NCI-H128 (cell line): ENCODE data around the gene HSDL1.
A peak's percentile ranks its signal among the peaks of the same experiment; 100 is the strongest.

ENCODE experiments used
- DNase-seq: peaks from one replicate; lab custom pipeline; 2025; ENCODE audit not compliant: unreplicated experiment; lab: John Stamatoyannopoulos, UW

HSDL1 gene

DNA sequence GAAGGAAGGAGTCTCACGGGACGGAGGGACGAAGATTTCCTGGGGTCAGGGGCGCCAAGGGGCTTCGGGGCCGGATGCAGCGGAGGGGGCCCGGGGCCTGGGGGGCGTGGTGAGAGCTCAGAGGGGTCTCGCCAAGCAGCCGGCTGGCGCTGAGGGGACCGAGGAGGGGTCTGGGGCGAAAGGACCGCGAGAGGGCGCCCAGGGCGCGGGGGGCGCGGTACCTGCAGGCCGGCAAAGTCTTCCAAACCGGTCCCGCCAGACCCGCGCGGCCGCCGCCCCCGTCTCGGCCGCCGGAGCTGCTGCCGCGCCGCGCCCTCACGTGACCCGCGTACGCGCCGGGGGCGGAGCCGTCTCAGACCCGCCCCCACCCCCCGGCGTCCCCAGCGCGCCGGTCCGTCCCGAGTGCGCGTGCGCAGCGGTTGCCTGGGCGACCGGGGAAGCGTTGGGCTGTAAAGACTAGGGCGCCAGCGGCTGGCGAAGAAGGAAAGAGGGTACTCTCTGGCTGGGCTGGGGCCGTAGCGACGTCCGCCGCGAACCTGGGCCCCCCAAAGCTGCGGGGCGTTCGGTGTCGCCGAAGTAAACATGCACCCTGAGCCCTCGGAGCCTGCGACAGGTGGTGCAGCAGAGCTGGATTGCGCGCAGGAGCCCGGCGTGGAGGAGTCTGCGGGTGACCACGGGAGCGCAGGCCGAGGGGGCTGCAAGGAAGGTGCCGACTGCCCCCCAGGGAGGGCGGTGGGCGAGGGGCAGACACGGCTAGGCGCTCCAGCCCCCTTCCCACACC lies at the start of gene HSDL1, which contains the start of gene DNAAF1:
Gene HSDL1 (minus strand): TSS at position 319 of the 781 bp plus-strand sequence. CDS start 13,856 bp downstream, outside the sequence.
Gene DNAAF1 (plus strand): TSS at position 450 of the 781 bp plus-strand sequence. CDS start 133 bp downstream, at position 583.
- DNase-seq = peak; percentile 68

DNA sequence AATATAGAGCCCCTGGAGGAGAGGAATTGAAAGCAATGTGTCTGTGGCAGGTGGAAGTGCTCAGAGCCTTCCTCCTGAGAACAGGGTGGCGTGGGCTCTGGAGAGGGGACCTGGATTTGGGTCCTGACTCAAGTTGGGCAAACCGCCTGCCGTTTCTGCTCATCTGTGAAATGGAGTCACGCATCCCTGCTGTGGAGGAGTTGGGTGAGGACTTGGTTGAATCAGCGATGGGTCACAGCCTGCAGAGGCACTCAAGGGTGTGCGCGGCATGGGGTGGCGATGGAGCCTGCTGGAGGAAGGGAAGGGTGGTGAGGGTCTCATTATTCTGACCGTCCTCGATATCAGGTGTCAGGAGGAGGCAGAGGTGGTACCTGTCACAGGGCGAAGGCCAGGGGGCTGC lies 49.0 kb upstream of the HSDL1 start:
- DNase-seq = no peak

DNA sequence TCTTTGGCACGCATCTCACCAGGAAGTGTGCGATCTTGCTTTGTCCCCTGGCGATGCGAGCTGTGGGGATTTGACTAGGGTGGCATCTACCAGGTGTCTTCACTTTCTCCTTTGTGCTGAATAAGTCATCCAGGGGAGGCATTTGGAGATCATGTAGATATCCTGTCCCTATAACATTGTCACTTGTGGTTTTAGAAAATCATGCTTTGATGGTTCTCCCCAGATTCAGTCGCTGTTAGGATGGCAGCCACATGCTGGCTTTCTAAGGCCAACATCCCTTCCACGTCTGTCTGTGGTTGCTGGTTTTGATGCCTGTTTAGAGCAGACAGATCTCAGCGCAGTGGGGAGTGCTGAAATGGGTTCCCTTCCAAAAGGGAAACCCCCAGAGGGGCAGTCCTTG lies 48.5 kb upstream of the HSDL1 start:
- no peak for DNase-seq

DNA sequence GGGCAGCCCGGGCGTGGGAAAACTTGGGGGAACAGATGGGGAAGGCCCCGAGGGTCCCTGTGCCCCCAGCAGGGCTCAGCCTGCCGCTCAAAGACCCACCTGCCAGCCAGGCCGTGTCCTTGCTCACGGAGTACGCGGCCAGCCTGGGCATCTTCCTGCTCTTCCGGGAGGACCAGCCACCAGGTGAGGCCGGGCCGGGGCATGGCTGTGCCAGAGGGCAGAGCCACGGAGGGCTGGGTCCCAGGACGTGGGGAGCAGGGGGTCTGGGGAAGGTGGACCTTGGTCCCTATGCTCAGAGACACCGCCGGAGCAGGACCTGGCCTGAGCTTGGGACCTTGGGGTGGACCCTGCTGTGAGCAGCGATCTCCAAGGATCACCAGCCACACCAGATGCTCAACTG lies 46.5 kb upstream of the HSDL1 start:
- DNase-seq = no peak

DNA sequence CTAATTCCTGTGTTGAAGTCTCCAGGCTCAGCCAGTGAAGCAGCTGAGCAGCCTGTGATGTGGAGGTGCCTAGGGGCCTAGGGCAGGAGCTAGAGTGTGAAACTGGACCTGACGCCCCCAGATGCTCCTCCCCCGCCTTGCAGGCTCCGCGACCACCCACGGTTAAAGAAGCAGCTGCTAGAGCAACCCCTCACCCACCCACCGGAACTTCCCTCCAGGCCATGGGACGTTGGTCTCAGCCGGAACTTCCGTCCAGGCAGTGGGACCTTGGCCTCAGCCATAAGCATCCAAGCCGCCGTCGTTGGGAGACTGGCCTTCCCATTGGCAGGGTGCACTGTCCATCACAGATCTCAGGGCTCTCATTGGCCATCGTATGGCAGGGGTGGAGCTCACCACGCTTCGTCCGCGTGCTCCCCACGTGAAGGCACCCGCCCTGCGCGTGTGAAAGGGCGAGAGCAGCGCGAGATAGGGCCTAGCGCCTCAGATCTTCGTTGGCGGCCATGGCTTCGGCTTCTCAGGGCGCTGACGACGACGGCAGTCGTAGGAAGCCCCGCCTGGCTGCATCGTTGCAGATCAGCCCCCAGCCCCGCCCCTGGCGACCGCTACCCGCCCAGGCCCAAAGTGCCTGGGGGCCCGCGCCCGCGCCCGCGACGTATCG lies 45.9 kb upstream of the HSDL1 start, which contains the start of gene ADAD2:
Gene ADAD2 (plus strand): TSS at position 427 of the 658 bp plus-strand sequence. CDS start 74 bp downstream, at position 501.
- no peak for DNase-seq

DNA sequence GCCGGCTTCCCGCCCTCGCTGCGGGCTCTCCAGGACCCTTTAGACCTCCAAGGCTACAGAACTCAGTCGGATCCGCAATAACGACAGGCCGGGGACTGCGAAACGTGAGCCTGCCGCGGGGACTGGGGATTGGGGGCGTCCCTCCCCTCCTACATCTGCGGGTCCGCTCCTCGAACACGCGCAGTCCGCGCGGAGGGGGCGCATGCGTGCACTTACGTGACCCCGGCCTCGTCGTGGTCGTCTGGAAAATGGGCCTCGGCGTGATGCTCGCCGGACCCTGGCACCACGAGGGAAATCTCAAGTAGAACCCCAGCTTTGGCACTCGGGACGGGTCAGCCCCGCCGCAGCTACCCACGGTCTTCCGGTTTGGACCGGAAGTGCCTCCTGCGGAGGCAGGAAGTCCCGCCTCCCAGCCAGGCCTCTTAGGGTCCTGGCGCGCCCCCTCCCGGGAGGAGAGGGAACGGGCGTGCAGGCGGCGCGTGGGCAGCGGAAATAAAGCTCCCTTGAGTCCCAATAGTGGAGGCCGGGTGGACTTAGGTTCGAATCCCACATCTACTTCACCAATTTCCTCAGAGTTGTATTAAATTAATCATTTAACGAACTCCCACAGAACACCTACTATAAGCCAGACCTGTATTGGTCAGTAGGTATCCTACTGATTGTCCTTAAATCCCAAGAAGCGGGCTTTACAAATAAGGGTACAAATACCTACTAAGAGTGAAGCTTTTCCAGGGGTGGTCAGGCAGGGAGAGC lies 41.9 kb upstream of the HSDL1 start, which contains the start of gene TAF1C:
Gene TAF1C (minus strand): TSS at position 373 of the 753 bp plus-strand sequence. CDS start 2,069 bp downstream, outside the sequence.
- DNase-seq = peak; percentile 62

DNA sequence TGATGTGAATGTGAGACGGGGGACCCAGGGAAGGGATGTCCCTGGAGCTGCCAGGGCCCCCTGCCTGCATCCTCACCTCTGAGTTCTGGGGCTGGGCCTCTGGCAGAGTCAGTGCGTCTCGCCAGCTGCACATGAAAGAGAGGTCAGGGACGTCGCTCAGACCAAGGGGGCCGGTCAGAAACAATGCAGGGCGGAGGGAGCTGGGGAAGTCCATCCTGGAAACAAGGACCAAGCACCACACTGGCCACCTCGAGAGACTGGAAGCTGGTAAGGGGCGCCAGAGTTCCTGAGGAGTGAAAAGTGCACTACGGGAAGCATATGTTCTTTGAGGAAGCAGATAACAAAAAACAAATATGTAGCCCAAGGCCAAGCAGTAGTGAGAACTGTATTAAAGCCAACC lies 39.8 kb upstream of the HSDL1 start:
- no peak for DNase-seq

DNA sequence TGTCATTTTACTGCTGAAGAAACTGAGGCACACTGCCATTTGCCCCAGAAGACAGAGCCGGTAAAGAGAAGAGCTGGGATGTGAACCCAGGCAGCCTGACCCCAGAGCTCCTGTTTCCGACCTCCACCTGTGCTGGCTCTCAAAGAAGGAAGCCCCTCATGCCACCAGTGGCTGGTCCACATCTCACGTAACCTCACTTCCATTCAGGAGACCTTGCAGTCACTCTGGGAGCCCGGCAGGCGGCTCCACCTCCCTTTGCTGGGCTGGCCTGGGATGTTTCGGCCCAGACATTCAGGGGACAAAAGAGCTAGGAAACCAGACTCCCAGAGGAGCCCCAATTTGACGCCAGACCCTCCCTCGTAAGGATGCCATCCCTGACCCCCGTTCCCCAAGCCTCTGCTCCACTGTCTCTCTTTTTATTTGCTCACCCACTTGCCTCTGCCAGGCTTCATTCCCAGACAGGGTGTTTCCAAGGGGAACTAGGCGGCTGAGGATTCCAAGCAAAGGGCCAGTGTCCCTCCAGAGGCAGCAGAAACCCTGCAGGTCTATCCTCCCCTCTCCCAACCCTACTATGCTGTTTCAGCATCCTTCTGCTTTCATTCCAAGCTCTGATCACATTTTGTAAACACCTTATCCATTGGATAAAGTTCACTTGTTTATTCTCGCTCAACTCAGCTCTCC lies 39.1 kb upstream of the HSDL1 start:
- DNase-seq = no peak

DNA sequence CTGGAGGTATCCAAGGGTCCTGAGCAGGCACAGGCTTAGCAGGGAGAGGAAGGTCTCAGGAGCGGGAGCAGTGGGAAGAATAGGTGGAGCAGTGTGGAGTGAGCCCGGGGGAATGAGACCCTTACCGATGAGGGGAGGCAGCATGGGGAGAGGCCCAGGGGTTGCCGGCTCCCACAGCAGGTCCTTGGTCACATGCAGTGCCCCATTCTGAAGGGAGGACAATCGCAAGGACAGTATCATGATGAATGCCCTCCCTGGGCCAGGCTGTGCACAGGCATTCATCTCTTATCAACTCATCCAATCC lies 38.5 kb upstream of the HSDL1 start:
- DNase-seq = no peak

DNA sequence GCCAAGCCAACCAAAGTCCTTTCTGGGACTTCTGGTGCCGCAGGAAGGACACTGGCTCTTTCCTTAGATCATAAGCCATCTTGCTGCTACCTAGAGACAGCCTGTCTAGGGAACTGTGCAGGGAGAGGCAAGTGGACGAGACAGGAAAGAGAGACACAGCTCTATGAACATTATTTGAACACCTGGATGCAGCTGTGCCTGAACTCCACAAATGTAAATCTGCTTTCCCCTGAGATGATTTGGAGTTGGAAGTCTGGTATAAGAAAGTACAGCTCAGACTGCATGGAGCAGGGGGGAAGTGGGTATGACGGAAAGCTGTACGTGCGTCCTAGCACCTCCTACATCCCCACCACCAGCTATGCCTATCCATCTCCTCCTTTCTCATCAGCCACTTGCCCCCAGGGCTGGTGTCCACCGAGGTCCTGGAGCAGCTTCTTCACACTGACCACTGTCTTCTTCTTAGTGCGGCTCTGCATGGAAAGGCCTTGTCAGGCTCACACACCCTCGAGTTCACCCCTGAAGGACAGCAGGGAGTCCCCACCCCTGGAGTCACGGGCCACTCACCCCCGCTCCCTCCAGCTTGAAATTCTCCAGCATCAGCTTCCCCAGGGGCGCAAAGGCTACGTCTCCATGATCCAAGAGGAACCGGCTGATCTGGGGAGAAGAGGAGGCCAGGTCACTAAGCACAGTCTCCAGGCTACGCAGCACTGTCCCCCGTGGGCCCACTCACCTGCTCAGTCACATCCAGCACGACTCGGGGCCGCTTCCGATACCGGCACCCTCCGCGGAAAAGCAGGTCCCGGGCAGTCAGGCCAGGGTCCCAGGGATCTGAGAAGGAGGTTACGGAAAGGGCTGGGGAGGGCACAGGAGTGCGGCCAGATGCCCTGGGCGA lies 37.9 kb upstream of the HSDL1 start:
- DNase-seq = no peak

DNA sequence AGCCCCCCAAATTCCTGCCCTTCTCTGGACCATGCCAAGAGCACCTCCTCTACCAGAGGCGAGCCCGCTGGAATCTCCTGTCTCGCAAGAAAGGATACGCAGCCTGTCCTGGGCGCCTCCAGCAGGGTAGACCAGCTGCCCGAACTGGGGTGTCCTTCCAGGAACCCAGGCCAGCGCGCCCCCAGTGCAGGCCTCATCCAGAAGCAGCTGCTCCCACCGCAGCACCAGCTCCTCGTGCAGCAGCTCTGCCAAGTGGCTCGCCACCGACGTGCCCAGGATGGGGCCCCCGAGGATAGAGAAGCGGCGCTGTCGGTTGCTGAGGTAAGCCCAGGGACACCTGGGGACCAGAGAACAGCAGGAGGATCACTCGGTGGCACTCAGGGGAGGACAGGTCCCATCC lies 37.1 kb upstream of the HSDL1 start:
- no peak for DNase-seq

DNA sequence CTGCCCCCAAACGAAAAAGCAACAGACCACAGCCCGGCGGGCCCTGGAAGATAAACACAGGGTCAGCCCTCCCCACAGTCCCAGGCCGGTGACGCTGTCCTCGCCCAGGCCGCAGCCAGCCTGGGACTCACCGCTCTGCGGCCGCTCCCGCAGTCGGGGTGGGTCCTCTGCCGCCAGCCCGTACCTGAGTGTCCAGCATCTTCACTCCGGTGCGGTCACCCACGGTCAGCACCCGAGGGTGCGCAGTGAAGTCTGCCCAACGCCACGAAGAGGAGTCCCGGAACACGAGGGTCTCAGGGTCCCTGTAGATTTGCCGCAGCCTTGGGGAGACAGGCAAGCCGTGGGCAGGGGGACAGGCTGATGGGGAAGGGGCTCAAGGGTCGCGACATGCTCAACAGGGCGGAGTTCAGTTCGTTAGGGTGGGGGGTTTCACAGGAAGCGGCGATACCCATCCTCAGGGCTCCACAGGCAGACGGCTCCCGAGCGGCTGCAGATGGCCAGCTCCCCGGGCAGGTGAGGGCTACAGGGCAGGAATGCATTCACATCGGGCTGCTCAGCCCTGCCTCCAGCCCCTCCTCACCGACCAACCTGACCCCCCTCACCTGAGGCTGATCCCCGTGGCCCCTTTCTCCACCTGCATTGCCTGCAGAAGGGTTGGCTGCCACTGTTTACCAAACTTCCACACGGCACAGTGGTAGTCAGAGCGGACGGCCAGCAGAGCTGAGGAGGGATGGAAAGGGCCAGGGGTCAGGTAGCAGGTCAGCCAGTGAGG lies 36.4 kb upstream of the HSDL1 start:
- no peak for DNase-seq

DNA sequence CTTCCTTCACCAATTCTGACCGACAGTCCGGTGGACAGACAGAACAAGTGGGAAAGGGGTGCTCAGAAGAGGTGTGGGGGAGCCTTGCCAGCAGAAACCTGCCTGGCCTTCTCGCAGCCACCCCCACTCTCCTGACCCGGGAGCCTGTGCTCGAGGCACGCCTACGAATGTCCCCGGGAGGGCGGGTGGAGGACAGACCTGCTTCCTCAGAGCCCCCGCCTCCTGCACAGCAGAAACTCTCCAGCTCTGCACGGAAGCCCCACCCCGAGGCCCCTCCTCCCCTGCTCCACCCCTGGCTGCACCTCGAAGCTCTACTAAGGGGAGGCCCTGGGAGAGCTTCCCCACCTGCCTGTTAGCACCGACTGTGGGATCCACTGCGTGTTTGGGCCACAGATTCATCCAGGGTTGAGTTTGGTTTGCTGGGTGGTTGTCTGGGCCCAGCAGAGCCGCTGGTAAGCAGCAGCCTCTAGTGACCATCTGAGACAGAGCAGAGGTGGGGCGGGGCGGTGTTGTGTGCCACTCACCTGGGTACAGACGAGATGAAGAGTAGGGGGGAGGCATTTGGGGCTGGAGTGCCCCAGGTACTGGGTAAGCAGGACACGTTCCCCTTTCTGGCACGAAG lies 35.7 kb upstream of the HSDL1 start:
- no peak for DNase-seq

DNA sequence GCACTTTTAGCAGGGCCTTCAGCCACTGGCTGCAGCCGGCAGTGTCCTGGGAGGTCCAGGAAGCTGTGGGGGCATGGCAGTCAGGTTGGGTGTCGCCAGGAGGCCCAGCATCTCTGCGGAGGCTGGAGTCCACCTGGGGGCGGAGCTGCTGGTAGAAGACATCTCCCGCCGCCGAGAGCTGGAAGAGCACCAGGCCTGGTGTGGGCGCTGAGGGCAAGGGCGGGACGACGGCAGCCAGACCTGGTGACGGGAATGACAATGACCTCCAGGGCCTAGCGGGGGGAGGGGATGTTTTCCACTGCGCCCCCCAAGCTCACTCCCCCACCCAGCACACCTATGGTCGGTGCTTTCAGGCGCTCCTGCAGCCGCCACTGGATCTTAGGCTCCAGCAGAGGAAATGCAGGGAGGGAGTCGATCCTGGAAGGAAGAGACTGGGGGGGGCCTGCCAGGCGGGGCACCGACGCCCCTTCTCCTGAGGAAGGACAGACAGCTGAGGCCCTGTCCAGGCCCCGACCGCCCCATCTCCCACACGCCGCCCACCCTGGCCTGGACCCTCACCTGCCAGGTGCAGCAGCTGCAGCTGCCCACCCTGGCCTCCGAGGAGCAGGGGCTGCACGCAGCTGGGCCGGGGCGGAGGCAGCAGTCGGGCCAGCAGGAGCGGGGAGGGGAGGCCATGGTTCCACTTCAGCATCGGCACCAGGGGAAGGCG lies 34.8 kb upstream of the HSDL1 start:
- DNase-seq = no peak

DNA sequence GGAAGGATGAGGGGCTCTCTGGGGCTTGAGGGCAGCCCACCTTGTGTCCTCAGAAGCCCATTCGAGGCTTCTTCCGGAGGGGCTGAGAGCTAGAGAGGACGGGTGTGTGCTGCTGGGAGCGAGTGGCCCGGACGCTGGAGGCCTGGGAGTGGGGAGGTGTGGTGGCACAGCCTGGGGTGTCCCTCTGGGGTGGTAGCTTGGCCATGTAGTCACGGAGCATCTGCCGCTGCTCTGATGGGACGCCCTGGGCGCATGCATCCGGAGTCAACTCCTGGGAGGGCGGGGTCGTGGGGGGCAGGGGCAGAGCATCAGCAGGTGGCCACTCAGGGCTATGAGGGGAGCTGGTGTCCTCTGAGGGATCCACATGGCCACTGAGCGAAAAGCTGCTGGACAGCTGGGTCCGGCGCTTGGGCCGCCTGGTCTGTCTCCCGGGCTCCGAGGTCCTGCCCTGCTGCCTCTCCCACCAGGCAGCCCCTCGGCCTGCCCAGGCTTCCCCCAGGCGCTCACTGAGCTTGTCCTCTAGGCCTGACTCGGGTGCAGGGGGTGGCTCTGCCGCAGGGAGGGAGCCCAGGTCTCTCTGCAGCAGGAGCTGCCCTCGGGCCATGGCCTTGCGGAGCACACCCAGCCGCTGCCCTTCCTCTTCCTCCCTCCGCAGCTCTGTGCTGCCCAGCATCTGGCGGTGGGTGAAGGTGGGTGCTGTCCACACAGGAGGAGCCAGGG lies 34.1 kb upstream of the HSDL1 start:
- DNase-seq = no peak

DNA sequence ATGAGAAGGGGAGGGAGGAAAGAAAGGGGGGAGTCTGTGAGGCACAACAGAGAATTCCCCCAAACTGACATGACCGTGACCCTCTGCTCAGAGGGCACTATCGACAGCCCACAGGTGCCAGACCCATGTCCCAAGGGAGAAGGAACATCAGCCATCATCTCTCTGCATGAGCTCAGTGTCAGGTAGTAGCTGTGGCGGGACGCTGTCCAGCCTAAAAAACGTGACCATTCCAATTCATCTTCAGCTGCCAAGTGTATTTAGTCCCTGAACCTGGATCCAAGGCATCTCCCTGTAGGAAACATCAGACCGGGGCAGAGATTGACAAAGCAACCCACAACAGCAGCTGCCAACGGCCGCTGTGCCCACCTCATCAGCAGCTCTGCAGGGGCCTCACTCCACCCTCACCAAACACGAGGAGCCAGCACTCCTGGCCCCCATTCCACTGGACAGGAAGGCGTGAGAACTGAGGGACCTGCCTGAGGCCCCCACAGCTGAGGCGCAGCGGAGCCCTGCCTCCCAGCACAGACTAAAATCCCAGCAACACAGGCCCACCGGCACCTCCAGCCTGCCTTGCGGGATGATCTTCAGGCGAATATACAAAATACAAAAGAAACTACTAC lies 33.3 kb upstream of the HSDL1 start:
- DNase-seq = no peak

DNA sequence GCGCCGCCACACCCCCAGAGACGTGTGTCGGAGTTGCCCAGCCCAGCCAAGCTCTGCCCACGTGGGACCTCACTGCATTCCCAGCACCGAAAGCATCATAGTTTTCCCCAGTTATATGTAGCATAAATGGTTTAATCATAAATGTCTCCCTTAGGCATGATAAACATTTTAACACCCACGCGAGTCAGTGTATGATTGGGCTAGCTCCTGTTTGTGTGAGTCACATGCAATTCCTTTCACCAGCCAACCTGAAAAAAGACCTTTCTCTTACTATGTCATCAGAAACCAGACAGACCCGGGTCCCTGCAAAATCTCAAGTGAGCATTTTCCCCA lies 32.7 kb upstream of the HSDL1 start:
- DNase-seq = no peak
